GM15510 (cell line): ENCODE results near the gene ZNF440.

Source experiments
- POLR2A ChIP-seq: IDR thresholded peaks from 3 replicates; pipeline ENCODE4 v1.6.1; 2011; ENCODE audit warnings: borderline replicate concordance; ENCODE audit not compliant: insufficient read length; ENCODE audit errors: extremely low read depth

ZNF440 gene

GRCh38 chr19:11814029-11814699 lies at the start of gene ZNF440:
ZNF440 (plus strand) TSS chr19:11814273; CDS start chr19:11814448, 175 bp downstream.
- peak; percentile 81 for TF ChIP-seq POLR2A

GRCh38 chr19:11766597-11767591 lies 47.2 kb upstream of the ZNF440 start, which contains the start of gene ZNF441:
ZNF441 (plus strand) TSS chr19:11767000; CDS start chr19:11767194, 194 bp downstream.
- peak; percentile 69 for TF ChIP-seq POLR2A

- peak; percentile 38 for TF ChIP-seq POLR2A
Measured at GRCh38 chr19:11767633-11768133, 46.4 kb upstream of the ZNF440 start.

- TF ChIP-seq POLR2A = no peak
Measured at GRCh38 chr19:11769995-11770394, 44.1 kb upstream of the ZNF440 start.

GRCh38 chr19:11780431-11781020 lies 33.5 kb upstream of the ZNF440 start:
- no peak for TF ChIP-seq POLR2A

- TF ChIP-seq POLR2A = no peak
Measured at GRCh38 chr19:11781295-11782057, 32.6 kb upstream of the ZNF440 start.

GRCh38 chr19:11783767-11784166 lies 30.3 kb upstream of the ZNF440 start:
- TF ChIP-seq POLR2A = no peak

GRCh38 chr19:11784356-11784755 lies 29.7 kb upstream of the ZNF440 start:
- no peak for TF ChIP-seq POLR2A

- TF ChIP-seq POLR2A = no peak
Measured at GRCh38 chr19:11787536-11787935, 26.5 kb upstream of the ZNF440 start.

GRCh38 chr19:11792942-11793341 lies 21.1 kb upstream of the ZNF440 start:
- no peak for TF ChIP-seq POLR2A

GRCh38 chr19:11797491-11797890 lies 16.6 kb upstream of the ZNF440 start:
- no peak for TF ChIP-seq POLR2A

GRCh38 chr19:11798391-11799330 lies 15.4 kb upstream of the ZNF440 start, which contains the start of gene ZNF491:
ZNF491 (plus strand) TSS chr19:11798523; CDS start chr19:11805954, 7,431 bp downstream.
- peak; percentile 70 for TF ChIP-seq POLR2A
